OCI-LY1 (cell line): Measurements from ENCODE around the gene CCDC7.
"Not testable (repeated sequence)": the region's sequence is repeated elsewhere in the genome, so short reads cannot be mapped to it uniquely, and the experiment has no call there.

Source experiments
- H2AFZ ChIP-seq: fragments of 200-600 bp; sonication (generic), shearing (Covaris generic); 2 replicates; pipeline ENCODE4 v1.6.0; 2014; ENCODE audit warnings: antibody characterized with exemption, mild to moderate bottlenecking, low read length
- H3F3A ChIP-seq: fragments of 200-600 bp; sonication (generic), shearing (Covaris generic); 2 replicates; pipeline ENCODE4 v1.6.0; 2014; ENCODE audit warnings: mild to moderate bottlenecking, antibody characterized with exemption, low read length, moderate library complexity; ENCODE audit not compliant: insufficient read depth
- H3K27ac ChIP-seq: fragments of 200-600 bp; sonication (generic); 2 replicates; pipeline ENCODE4 v1.5.1; 2014; ENCODE audit warnings: low read length, mixed run types, mild to moderate bottlenecking, low read depth; ENCODE audit not compliant: poor library complexity, severe bottlenecking
- H3K27me3 ChIP-seq: fragments of 200-600 bp; sonication (generic); 2 replicates; pipeline ENCODE4 v1.6.0; 2014; ENCODE audit warnings: antibody characterized with exemption, mild to moderate bottlenecking, low read length, moderate library complexity; ENCODE audit not compliant: insufficient read depth
- H3K36me3 ChIP-seq: fragments of 200-600 bp; sonication (generic); 2 replicates; pipeline ENCODE4 v1.6.1; 2014; ENCODE audit warnings: mild to moderate bottlenecking, antibody characterized with exemption, low read length, moderate library complexity, mixed read lengths; ENCODE audit not compliant: insufficient read depth
- H3K4me1 ChIP-seq: fragments of 200-600 bp; sonication (generic); 2 replicates; pipeline ENCODE4 v1.5.1; 2014; ENCODE audit warnings: mild to moderate bottlenecking, low read length, moderate library complexity; ENCODE audit not compliant: insufficient read depth, severe bottlenecking
- H3K4me2 ChIP-seq: fragments of 200-600 bp; sonication (generic), shearing (Covaris generic); 2 replicates; pipeline ENCODE4 v1.6.1; 2014; ENCODE audit warnings: low read length
- H3K4me3 ChIP-seq: fragments of 200-600 bp; sonication (generic); 2 replicates; pipeline ENCODE4 v1.5.1; 2014; ENCODE audit warnings: low read length, low read depth, mild to moderate bottlenecking, mixed read lengths; ENCODE audit not compliant: poor library complexity, severe bottlenecking
- H3K79me2 ChIP-seq: fragments of 200-600 bp; shearing (Covaris generic); 2 replicates; pipeline ENCODE4 v1.6.1; 2016; ENCODE audit warnings: mixed run types, low read length, mixed read lengths; ENCODE audit not compliant: insufficient read depth
- H3K9ac ChIP-seq: fragments of 200-600 bp; sonication (generic), shearing (Covaris generic); 2 replicates; pipeline ENCODE4 v1.6.1; 2014; ENCODE audit warnings: mild to moderate bottlenecking, low read length, mixed read lengths
- H3K9me2 ChIP-seq: fragments of 200-600 bp; sonication (generic), shearing (Covaris generic); 2 replicates; pipeline ENCODE4 v1.6.1; 2014; ENCODE audit warnings: low read depth, mild to moderate bottlenecking, low read length, mixed read lengths
- H3K9me3 ChIP-seq: fragments of 200-600 bp; shearing (Covaris generic); 2 replicates; pipeline ENCODE4 v1.6.1; 2014; ENCODE audit warnings: low read length, mixed read lengths
- H4K20me1 ChIP-seq: fragments of 200-600 bp; sonication (generic), shearing (Covaris generic); 2 replicates; pipeline ENCODE4 v1.6.0; 2016; ENCODE audit warnings: mild to moderate bottlenecking, low read length; ENCODE audit not compliant: insufficient read depth
- CTCF ChIP-seq: fragments of 200-600 bp; sonication (generic), shearing (Covaris generic); IDR thresholded peaks from 2 replicates; pipeline ENCODE4 v1.5.1; 2017; ENCODE audit warnings: mild to moderate bottlenecking, antibody characterized with exemption, low read length, moderate library complexity, mixed read lengths
- EZH2 ChIP-seq: fragments of 200-600 bp; sonication (generic), shearing (Covaris generic); IDR thresholded peaks from 2 replicates; pipeline ENCODE4 v1.8.0; 2017; ENCODE audit warnings: borderline replicate concordance, mixed run types, mild to moderate bottlenecking, antibody characterized with exemption, low read length, moderate library complexity, mixed read lengths

CCDC7 gene

DNA sequence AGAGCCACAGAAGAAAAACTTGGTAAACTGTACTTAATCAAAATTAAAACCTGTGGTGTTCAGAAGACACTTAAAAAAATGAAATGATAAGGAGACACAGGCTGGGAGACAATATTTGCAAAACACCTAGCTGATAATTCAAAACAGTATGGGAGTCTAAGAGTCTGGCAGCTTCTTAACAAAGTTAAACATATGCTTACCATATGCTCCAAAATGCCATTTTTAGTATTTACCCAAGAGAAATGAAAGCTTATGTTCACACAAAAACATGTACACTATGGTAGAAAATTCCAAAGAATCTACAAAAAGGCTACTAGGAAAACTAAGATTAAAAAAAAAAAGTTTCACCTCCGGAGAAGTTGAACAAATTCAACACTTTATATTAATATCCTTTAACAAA is 463.5 kb downstream of the CCDC7 start:
- Histone ChIP-seq H3K4me1 (no peaks in the 10 kb centered on the region), H4K20me1 (no peaks in the 10 kb centered on the region), H3K9me3 (no peaks in the 10 kb centered on the region), H3K9ac (no peak overlapping the region), H2AFZ (no peak overlapping the region), H3K4me2 (no peak overlapping the region), H3K36me3 (peaks cover 19% of the 10 kb centered on the region), H3K9me2 (no peaks in the 10 kb centered on the region), H3K79me2 (no peaks in the 10 kb centered on the region), H3F3A (no peaks in the 10 kb centered on the region), H3K27ac (no peak overlapping the region), H3K27me3 (no peaks in the 10 kb centered on the region), H3K4me3 (no peak overlapping the region)
- TF ChIP-seq EZH2: no peak
- TF ChIP-seq CTCF: no peak

- H2AFZ ChIP-seq, H3K9me3 ChIP-seq, H3K4me1 ChIP-seq, H3K9me2 ChIP-seq, H3K4me3 ChIP-seq, H3K27me3 ChIP-seq, H3F3A ChIP-seq, H3K27ac ChIP-seq, H3K4me2 ChIP-seq, H4K20me1 ChIP-seq, H3K79me2 ChIP-seq, H3K9ac ChIP-seq: not testable (repeated sequence)
- H3K36me3 ChIP-seq: peaks cover 19% of the 10 kb centered on the region
These were observed 464.0 kb downstream of the CCDC7 start for GRCh38 chr10:32909970-32910369.

GRCh38 chr10:32911285-32912016 is 465.5 kb downstream of the CCDC7 start:
- no peaks in the 10 kb centered on the region for H3K79me2 ChIP-seq
- H3K4me2 ChIP-seq: no peak overlapping the region
- H3K27ac ChIP-seq: no peak overlapping the region
- H3K4me1 ChIP-seq: no peaks in the 10 kb centered on the region
- H2AFZ ChIP-seq: no peak overlapping the region
- no peak for TF ChIP-seq EZH2
- TF ChIP-seq CTCF: no peak
- H3K9me3 ChIP-seq: no peaks in the 10 kb centered on the region
- H3F3A ChIP-seq: no peaks in the 10 kb centered on the region
- no peaks in the 10 kb centered on the region for H3K27me3 ChIP-seq
- H3K9ac ChIP-seq: no peak overlapping the region
- H3K9me2 ChIP-seq: no peaks in the 10 kb centered on the region
- peaks cover 22% of the 10 kb centered on the region for H3K36me3 ChIP-seq
- H4K20me1 ChIP-seq: no peaks in the 10 kb centered on the region
- H3K4me3 ChIP-seq: no peak overlapping the region

DNA sequence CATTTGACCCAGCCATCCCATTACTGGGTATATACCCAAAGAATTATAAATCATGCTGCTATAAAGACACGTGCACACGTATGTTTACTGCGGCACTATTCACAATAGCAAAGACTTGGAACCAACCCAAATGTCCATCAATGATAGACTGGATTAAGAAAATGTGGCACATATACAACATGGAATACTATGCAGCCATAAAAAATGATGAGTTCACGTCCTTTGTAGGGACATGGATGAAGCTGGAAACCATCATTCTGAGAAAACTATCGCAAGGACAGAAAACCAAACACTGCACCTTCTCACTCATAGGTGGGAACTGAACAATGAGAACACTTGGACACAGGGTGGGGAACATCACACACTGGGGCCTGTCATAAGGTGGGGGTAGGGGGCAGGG is 471.9 kb downstream of the CCDC7 start:
- not testable (repeated sequence) for H3K27ac ChIP-seq, H3K27me3 ChIP-seq, H3K4me3 ChIP-seq, H3K4me2 ChIP-seq, H3K9me3 ChIP-seq, H3K9me2 ChIP-seq, H3F3A ChIP-seq, H4K20me1 ChIP-seq, H3K4me1 ChIP-seq, H2AFZ ChIP-seq, H3K79me2 ChIP-seq, H3K9ac ChIP-seq
- peaks cover 43% of the 10 kb centered on the region for H3K36me3 ChIP-seq
